ENCODE measurements around the gene TRAP1. TPM values are rescaled to one million over a fixed set of nuclear protein-coding genes. Genes with fewer than 3 reads are reported as not detected.

The TRAP1 gene
- total RNA-seq, 1 donor from 2014 or later: 111 TPM

DNA sequence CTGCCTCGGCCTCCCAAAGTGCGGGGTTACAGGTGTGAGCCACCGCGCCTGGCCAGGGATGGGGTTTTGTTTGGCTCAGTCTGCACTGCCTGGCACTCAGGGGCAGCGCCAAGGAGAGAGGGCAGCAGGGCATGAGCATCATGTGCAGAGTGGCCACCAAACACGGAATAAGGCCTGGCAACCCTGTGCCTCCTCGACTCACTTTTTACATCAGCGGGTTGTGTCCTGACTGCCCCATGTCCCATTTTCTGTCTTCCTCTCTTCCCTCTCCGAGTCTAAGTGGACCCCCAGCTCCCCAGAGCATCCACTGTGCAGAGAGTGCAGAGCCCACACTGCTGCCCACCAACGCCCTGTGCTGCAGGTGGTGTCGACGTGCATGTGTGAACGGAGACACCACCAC is 18.2 kb upstream of the TRAP1 start:
- Histone ChIP-seq H3K27me3 (ENCODE audit: control insufficient read depth, insufficient read depth, low read length) (no peaks in the 10 kb centered on the region), H3K4me3 (ENCODE audit: low read depth, low read length) (no peak overlapping the region), H3K36me3 (ENCODE audit: control insufficient read depth, insufficient read depth, low read length) (peaks cover 46% of the 10 kb centered on the region)
- no peak for DNase-seq (ENCODE audit: low read depth)
- no peak for FAIRE-seq
- no peak for TF ChIP-seq CTCF (IDR thresholded peaks at IDR 0.05; ENCODE audit: insufficient read depth, low read length, severe bottlenecking)

- no peak for DNase-seq (ENCODE audit: low read depth)
- peaks cover 46% of the 10 kb centered on the region for H3K36me3 ChIP-seq (ENCODE audit: control insufficient read depth, insufficient read depth, low read length)
- H3K4me3 ChIP-seq (ENCODE audit: low read depth, low read length): no peak overlapping the region
- TF ChIP-seq CTCF (IDR thresholded peaks at IDR 0.05; ENCODE audit: insufficient read depth, low read length, severe bottlenecking): no peak
- FAIRE-seq: no peak
- no peaks in the 10 kb centered on the region for H3K27me3 ChIP-seq (ENCODE audit: control insufficient read depth, insufficient read depth, low read length)
Observed at GRCh38 chr16:3734758-3735221, 17.5 kb upstream of the TRAP1 start.

- H3K4me3 ChIP-seq (ENCODE audit: low read depth, low read length): no peak overlapping the region
- H3K27me3 ChIP-seq (ENCODE audit: control insufficient read depth, insufficient read depth, low read length): no peaks in the 10 kb centered on the region
- DNase-seq (ENCODE audit: low read depth): no peak
- peaks cover 48% of the 10 kb centered on the region for H3K36me3 ChIP-seq (ENCODE audit: control insufficient read depth, insufficient read depth, low read length)
- FAIRE-seq: no peak
- TF ChIP-seq CTCF (IDR thresholded peaks at IDR 0.05; ENCODE audit: insufficient read depth, low read length, severe bottlenecking): no peak
Observed at GRCh38 chr16:3734084-3734757, 16.9 kb upstream of the TRAP1 start.

GRCh38 chr16:3732171-3732570 is 14.8 kb upstream of the TRAP1 start:
- H3K36me3 ChIP-seq (ENCODE audit: control insufficient read depth, insufficient read depth, low read length): peaks cover 51% of the 10 kb centered on the region
- DNase-seq (ENCODE audit: low read depth) (no peak), FAIRE-seq (no peak)
- H3K4me3 ChIP-seq (ENCODE audit: low read depth, low read length): no peak overlapping the region
- TF ChIP-seq CTCF (IDR thresholded peaks at IDR 0.05; ENCODE audit: insufficient read depth, low read length, severe bottlenecking): no peak
- no peaks in the 10 kb centered on the region for H3K27me3 ChIP-seq (ENCODE audit: control insufficient read depth, insufficient read depth, low read length)

- H3K36me3 ChIP-seq (ENCODE audit: control insufficient read depth, insufficient read depth, low read length): peaks cover 46% of the 10 kb centered on the region
- FAIRE-seq: no peak
Observed at GRCh38 chr16:3731126-3731935, 14.0 kb upstream of the TRAP1 start.

More at GRCh38 chr16:3731126-3731935, 14.0 kb upstream of the TRAP1 start:
- no peak for DNase-seq (ENCODE audit: low read depth)
- no peak for TF ChIP-seq CTCF (IDR thresholded peaks at IDR 0.05; ENCODE audit: insufficient read depth, low read length, severe bottlenecking)
- no peaks in the 10 kb centered on the region for H3K27me3 ChIP-seq (ENCODE audit: control insufficient read depth, insufficient read depth, low read length)
- H3K4me3 ChIP-seq (ENCODE audit: low read depth, low read length): no peak overlapping the region

All from bronchial epithelial cell (primary cell).